ENCODE measurements around the gene ATF3.

GRCh38 chr1:212668477-212668876, 59.9 kb downstream of the ATF3 start:
- no peak for TF ChIP-seq CTCF (conservative IDR thresholded peaks at IDR 0.05; ENCODE audit: low read length)
- TF ChIP-seq EZH2phosphoT487 (IDR thresholded peaks at IDR 0.05; ENCODE audit: borderline replicate concordance, low read depth, low read length), result no peak
